Measurements from ENCODE around the gene ENPP1. TPM values are rescaled to one million over a fixed set of nuclear protein-coding genes. Genes with fewer than 3 reads are reported as not detected.

Gene ENPP1
- total RNA-seq, 4 donors from 2014 or later = 49.7 to 111 (median 62.6) TPM

GRCh38 chr6:131893198-131893597, 85.4 kb downstream of the ENPP1 start:
- no peak for TF ChIP-seq POLR2A (IDR thresholded peaks at IDR 0.05)
- no peak for TF ChIP-seq CTCF (IDR thresholded peaks at IDR 0.05)
- no peak overlapping the region for H3K4me3 ChIP-seq (replicated peaks in 1 of 3)
- peaks cover 11 to 27% of the 10 kb centered on the region in 2 donors for H3K36me3 ChIP-seq
- intact Hi-C loops (cut with DNase I) = no loop called here
- WGBS, 2 donors = 85 to 88% methylated on average over 1 of the region's 1 CpG
- DNase-seq = no peak
- H3K4me1 ChIP-seq = peaks cover 5 to 22% of the 10 kb centered on the region in 2 donors
- H3K27ac ChIP-seq = peak overlapping the region in 1 of 3 donors; percentile 42
- no peaks in the 10 kb centered on the region for H3K27me3 ChIP-seq
- H3K9me3 ChIP-seq = no peaks in the 10 kb centered on the region

- intact Hi-C loops (cut with DNase I) = no loop called here
- Histone ChIP-seq H3K4me1 (peaks cover 5 to 22% of the 10 kb centered on the region in 2 donors), H3K9me3 (no peaks in the 10 kb centered on the region), H3K36me3 (peaks cover 0 to 11% of the 10 kb centered on the region in 2 donors), H3K4me3 (replicated peaks in 1 of 3) (no peak overlapping the region), H3K27ac (peak overlapping the region in 1 of 3 donors; percentile 27), H3K27me3 (no peaks in the 10 kb centered on the region)
- no peak for DNase-seq
- WGBS, 2 donors = 71 to 80% methylated on average over 8 of the region's 8 CpGs
- no peak for TF ChIP-seq CTCF (IDR thresholded peaks at IDR 0.05)
- TF ChIP-seq POLR2A (IDR thresholded peaks at IDR 0.05) = no peak
These were observed 86.9 kb downstream of the ENPP1 start for GRCh38 chr6:131894493-131895424.

GRCh38 chr6:131897050-131897435, 89.2 kb downstream of the ENPP1 start:
- Histone ChIP-seq H3K27ac (no peak overlapping the region), H3K36me3 (no peaks in the 10 kb centered on the region), H3K9me3 (no peaks in the 10 kb centered on the region), H3K4me3 (replicated peaks in 1 of 3) (no peak overlapping the region), H3K27me3 (no peaks in the 10 kb centered on the region), H3K4me1 (peaks cover 5 to 22% of the 10 kb centered on the region in 2 donors)
- TF ChIP-seq POLR2A (IDR thresholded peaks at IDR 0.05) (no peak), CTCF (IDR thresholded peaks at IDR 0.05) (no peak)
- 93 to 94% methylated on average over 4 of the region's 4 CpGs for WGBS, 2 donors
- DNase-seq = no peak
- intact Hi-C loops (cut with DNase I) = no loop called here

GRCh38 chr6:131897621-131898020, 89.8 kb downstream of the ENPP1 start:
- Histone ChIP-seq H3K36me3 (no peaks in the 10 kb centered on the region), H3K27ac (no peak overlapping the region), H3K4me3 (replicated peaks in 1 of 3) (no peak overlapping the region), H3K9me3 (no peaks in the 10 kb centered on the region), H3K4me1 (peaks cover 4 to 20% of the 10 kb centered on the region in 2 donors), H3K27me3 (no peaks in the 10 kb centered on the region)
- no peak for DNase-seq
- intact Hi-C loops (cut with DNase I) = no loop called here
- TF ChIP-seq CTCF (IDR thresholded peaks at IDR 0.05) (no peak), POLR2A (IDR thresholded peaks at IDR 0.05) (no peak)

- Histone ChIP-seq H3K36me3 (no peaks in the 10 kb centered on the region), H3K27me3 (no peaks in the 10 kb centered on the region), H3K4me3 (replicated peaks in 1 of 3) (no peak overlapping the region), H3K9me3 (no peaks in the 10 kb centered on the region), H3K4me1 (peaks cover 0 to 9% of the 10 kb centered on the region in 2 donors), H3K27ac (no peak overlapping the region)
- no peak for DNase-seq
- WGBS, 2 donors = 92 to 94% methylated on average over 1 of the region's 1 CpG
- TF ChIP-seq CTCF (IDR thresholded peaks at IDR 0.05) (no peak), POLR2A (IDR thresholded peaks at IDR 0.05) (no peak)
- intact Hi-C loops (cut with DNase I) = no loop called here
These were observed 90.9 kb downstream of the ENPP1 start for GRCh38 chr6:131898718-131899117.
